Measurements from ENCODE around the gene NLRC5.

- TF ChIP-seq POLR2A (IDR thresholded peaks at IDR 0.05; ENCODE audit: low read depth, low read length) (no peak), TAF1 (IDR thresholded peaks at IDR 0.05; ENCODE audit: low read depth, low read length) (no peak), POLR2AphosphoS5 (IDR thresholded peaks at IDR 0.05; ENCODE audit: low read depth, low read length) (no peak), PAX5 (IDR thresholded peaks at IDR 0.05; ENCODE audit: insufficient read depth, low read length, severe bottlenecking) (no peak), SPI1 (IDR thresholded peaks at IDR 0.05; ENCODE audit: low read depth, low read length) (no peak), POU2F2 (IDR thresholded peaks at IDR 0.05; ENCODE audit: low read depth, low read length) (no peak)
Measured at GRCh38 chr16:56961386-56961785, 28.0 kb upstream of the NLRC5 start.
